Effector memory CD8-positive, alpha-beta T cell (primary cell): ENCODE measurements around the gene MARVELD1.
A peak's percentile ranks its signal among the peaks of the same experiment; 100 is the strongest.

ENCODE experiments used
- ATAC-seq: fragments of 150-1000 bp; cut with Tn5 transposase; replicated peaks from 2 replicates; pipeline ENCODE4 v1.10.0; 2021; ENCODE audit warnings: mild to moderate bottlenecking, moderate library complexity
- DNase-seq, 3 experiments: peaks; one replicate each; pipeline ENCODE4 v3.0.0; 2021
- H3K27ac Mint-ChIP-seq, 2 donors: one replicate each; pipeline ENCODE4 v1.8.0; 2022; ENCODE audit warnings: mild to moderate bottlenecking in 2 of 2, mixed read lengths in 2 of 2, moderate library complexity in 2 of 2
- H3K27me3 Mint-ChIP-seq, 2 donors: one replicate each; pipeline ENCODE4 v1.8.0; 2022; ENCODE audit warnings: mixed read lengths in 2 of 2
- H3K36me3 Mint-ChIP-seq: one replicate; pipeline ENCODE4 v1.8.0; 2022; ENCODE audit warnings: mild to moderate bottlenecking, moderate library complexity, mixed read lengths; ENCODE audit not compliant: insufficient read depth
- H3K4me1 Mint-ChIP-seq, 2 donors: one replicate each; pipeline ENCODE4 v1.8.0; 2022; ENCODE audit warnings: low read depth in 2 of 2, mixed read lengths in 2 of 2
- H3K4me3 Mint-ChIP-seq, 2 donors: one replicate each; pipeline ENCODE4 v1.8.0; 2022; ENCODE audit warnings: mild to moderate bottlenecking in 2 of 2, mixed read lengths in 2 of 2, moderate library complexity in 2 of 2
- H3K9me3 Mint-ChIP-seq, 2 donors: one replicate each; pipeline ENCODE4 v1.8.0; 2022; ENCODE audit warnings: mixed read lengths in 2 of 2

MARVELD1 gene

DNA sequence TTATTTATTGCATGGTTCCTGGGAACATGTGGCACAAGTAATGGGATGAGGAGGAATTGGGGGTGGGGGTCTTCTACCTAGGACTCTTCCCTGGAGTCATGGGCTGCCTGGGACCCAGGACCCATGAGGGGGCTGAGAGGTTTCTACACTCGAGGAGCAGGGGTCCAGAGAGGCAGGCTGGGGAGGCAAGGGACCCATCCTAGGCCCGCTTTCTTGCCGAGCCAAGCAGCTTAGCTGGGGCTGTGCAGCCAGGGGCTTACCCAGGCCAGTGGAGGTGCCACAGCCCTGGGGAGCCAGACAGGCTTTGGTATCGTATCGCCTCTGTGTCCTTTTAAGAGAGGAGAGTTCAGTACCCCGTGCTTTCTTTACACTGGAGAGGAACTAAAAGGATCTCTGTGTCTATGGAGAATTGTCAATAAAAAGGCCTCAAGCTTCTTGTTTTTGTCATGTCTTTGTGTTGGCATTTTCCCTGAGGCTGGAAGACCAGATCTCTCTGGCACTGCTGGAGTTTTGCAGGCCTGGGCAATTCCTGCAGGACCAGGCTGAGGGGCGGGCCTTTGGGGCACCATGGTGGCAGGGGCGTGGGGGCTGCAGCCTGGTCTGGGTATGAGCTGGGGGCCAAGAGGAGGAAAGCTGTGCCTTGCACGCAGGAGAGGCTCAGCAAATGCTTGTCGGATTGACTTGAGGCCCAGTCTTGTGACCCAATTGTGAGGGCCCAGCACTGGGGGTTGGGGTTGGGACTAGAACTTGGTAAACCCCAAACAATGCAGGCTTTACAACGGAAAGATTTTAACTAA, 47.1 kb downstream of the MARVELD1 start:
- DNase-seq (no peak), ATAC-seq (no peak)
- peaks cover 6 to 7% of the 10 kb centered on the region in 2 donors for H3K4me1 Mint-ChIP-seq
- H3K27ac Mint-ChIP-seq = peak overlapping the region in 1 of 2 donors; percentile 59
- no peak overlapping the region for H3K4me3 Mint-ChIP-seq
- peaks cover 47% of the 10 kb centered on the region for H3K36me3 Mint-ChIP-seq
- H3K27me3 Mint-ChIP-seq = no peaks in the 10 kb centered on the region
- H3K9me3 Mint-ChIP-seq = no peaks in the 10 kb centered on the region

DNA sequence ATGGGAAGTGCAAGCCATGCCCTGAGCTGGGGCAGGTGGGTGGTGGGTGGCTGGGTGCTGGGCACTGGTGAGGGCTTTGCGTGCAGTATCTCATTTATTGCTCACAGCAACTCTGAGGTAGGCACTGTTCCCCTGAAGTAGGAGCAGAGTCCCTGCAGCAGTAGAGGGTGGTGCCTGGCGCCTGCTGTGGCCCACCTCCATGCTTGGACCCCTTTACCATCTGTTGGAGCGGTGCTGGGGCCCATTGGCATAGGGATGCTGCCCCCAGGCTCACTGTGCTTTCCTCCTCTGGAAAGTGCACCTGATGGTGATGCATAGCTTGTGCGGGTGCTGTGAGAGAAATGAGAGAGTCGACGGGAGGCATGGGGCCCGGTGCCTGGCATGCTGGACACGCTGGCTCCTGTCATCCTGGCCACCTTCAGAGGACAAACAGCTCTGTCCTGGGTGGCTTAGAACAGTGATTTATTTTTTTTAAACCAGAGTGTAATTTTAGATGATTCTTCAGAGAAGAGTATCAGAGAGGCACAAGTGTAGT, 47.9 kb downstream of the MARVELD1 start:
- no peak overlapping the region for H3K4me3 Mint-ChIP-seq
- H3K9me3 Mint-ChIP-seq = no peaks in the 10 kb centered on the region
- H3K27me3 Mint-ChIP-seq = no peaks in the 10 kb centered on the region
- no peak for ATAC-seq
- no peak for DNase-seq
- peak overlapping the region; percentile 6 to 59 for H3K27ac Mint-ChIP-seq
- peaks cover 6 to 7% of the 10 kb centered on the region in 2 donors for H3K4me1 Mint-ChIP-seq
- peaks cover 40% of the 10 kb centered on the region for H3K36me3 Mint-ChIP-seq

DNA sequence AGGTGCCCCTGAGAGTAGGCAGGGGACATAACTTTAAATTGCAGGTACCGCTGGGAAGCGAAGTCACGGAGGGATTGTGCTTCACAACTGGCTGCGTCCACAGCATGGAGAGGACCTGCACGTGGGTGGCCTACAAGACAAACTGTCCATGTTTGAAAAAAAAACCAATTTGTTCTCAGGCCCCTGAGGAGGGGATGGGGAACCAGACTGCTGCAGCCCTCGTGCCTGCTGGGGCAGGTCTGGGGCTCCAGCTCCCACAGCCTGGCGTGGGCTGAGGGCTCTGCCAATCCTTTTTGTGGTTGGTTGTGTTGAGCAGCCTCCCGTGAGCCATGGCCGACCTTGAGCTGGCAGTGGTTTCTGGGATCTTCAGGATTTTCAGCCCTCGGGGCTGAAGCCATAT, 48.5 kb downstream of the MARVELD1 start:
- H3K9me3 Mint-ChIP-seq = no peaks in the 10 kb centered on the region
- no peak overlapping the region for H3K27ac Mint-ChIP-seq
- no peak for DNase-seq
- peaks cover 6 to 7% of the 10 kb centered on the region in 2 donors for H3K4me1 Mint-ChIP-seq
- H3K27me3 Mint-ChIP-seq = no peaks in the 10 kb centered on the region
- H3K36me3 Mint-ChIP-seq = peaks cover 37% of the 10 kb centered on the region
- no peak for ATAC-seq
- H3K4me3 Mint-ChIP-seq = no peak overlapping the region

DNA sequence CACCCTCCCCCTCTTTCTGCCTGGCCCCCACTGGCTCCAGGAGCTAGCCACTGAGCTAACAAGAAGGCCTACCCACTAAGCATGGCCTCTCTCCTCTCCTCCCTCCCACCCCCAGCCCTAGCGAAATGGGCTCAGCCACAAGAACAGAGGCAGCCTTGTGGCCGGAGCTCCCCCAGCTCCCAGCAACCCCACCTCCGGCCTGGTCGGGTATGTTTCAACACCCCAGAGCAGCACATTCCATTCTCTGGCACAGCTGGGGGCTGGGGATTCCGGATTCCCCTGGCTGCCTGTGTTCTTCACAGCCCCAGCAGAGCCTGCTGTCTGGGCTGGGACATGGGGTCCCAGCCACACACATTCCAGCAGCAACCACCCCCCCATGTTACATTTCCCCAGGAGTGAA, 49.3 kb downstream of the MARVELD1 start:
- DNase-seq = no peak
- Mint-ChIP-seq H3K4me1 (peaks cover 4 to 6% of the 10 kb centered on the region in 2 donors), H3K27me3 (peaks cover 2 to 4% of the 10 kb centered on the region in 2 donors), H3K27ac (no peak overlapping the region), H3K4me3 (no peak overlapping the region), H3K36me3 (peaks cover 30% of the 10 kb centered on the region), H3K9me3 (no peaks in the 10 kb centered on the region)
- ATAC-seq = no peak

DNA sequence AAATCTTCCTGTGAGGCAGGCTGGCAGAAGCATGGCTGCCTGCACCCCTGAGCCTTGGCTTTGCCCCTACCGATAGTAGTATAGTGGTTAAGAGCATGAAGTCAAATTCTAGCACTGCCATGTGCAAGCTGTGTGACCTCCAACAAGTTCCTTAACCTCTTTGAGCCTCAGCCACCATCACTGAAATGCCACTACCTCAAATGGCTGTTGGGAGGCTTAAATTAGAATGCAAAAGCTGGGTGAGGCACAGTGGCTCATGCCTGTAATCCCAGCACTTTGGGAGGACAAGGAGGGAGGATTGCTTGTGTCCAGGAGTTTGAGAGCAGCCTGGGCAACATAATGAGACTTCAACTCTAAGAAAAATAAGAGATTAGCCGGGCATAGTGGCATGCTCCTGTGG, 49.9 kb downstream of the MARVELD1 start:
- Mint-ChIP-seq H3K4me3 (no peak overlapping the region), H3K9me3 (no peaks in the 10 kb centered on the region), H3K36me3 (peaks cover 25% of the 10 kb centered on the region), H3K4me1 (peaks cover 4 to 6% of the 10 kb centered on the region in 2 donors), H3K27ac (no peak overlapping the region), H3K27me3 (peaks cover 8% of the 10 kb centered on the region in 2 donors)
- DNase-seq = no peak
- ATAC-seq = no peak

DNA sequence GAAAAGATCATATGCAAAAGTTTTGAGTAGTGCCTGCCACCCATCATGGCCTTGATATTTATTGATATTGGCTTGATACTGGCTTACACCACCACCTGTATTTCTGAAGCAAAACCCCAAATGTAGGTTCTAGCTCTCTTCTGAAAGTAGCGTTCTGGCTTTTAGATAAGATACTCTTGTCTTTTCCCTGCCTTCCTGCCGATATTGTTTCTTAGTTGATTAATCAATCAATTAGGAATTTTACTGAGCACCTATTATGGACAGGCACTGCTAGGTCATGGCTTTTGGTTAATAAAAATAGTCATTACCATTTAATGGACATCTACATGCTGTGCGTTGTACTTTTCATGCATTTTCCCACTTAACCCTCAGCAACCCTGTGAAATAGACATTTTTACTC, 50.4 kb downstream of the MARVELD1 start:
- Mint-ChIP-seq H3K4me3 (no peak overlapping the region), H3K27me3 (peaks cover 8 to 11% of the 10 kb centered on the region in 2 donors), H3K27ac (no peak overlapping the region), H3K4me1 (peaks cover 4 to 6% of the 10 kb centered on the region in 2 donors), H3K9me3 (no peaks in the 10 kb centered on the region), H3K36me3 (peaks cover 22% of the 10 kb centered on the region)
- DNase-seq = no peak
- no peak for ATAC-seq

DNA sequence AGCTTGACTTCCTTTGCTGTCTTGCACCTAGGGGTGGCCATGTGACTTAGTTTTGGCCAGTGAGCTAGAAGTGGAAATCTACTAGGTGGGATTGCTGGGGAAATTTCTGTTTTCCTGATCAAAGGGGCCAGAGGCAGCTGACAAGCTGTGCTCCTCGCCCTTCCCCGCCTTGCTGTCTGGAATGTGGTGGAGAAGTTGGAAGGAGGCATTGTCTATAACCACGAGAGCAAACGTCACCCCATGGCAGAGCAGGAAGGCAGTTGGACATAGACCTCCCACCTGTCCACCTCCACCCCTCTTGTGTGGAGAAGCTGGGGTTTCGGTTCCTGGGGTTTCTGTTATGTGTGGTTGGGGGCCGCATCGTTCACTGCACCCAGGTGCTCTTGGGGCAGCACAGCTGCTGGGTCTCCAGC, 51.0 kb downstream of the MARVELD1 start:
- no peaks in the 10 kb centered on the region for H3K9me3 Mint-ChIP-seq
- peaks cover 4 to 6% of the 10 kb centered on the region in 2 donors for H3K4me1 Mint-ChIP-seq
- ATAC-seq (no peak), DNase-seq (no peak)
- no peak overlapping the region for H3K4me3 Mint-ChIP-seq
- peak overlapping the region in 1 of 2 donors; percentile 20 for H3K27ac Mint-ChIP-seq
- peaks cover 17% of the 10 kb centered on the region for H3K36me3 Mint-ChIP-seq
- H3K27me3 Mint-ChIP-seq = peaks cover 11 to 16% of the 10 kb centered on the region in 2 donors

DNA sequence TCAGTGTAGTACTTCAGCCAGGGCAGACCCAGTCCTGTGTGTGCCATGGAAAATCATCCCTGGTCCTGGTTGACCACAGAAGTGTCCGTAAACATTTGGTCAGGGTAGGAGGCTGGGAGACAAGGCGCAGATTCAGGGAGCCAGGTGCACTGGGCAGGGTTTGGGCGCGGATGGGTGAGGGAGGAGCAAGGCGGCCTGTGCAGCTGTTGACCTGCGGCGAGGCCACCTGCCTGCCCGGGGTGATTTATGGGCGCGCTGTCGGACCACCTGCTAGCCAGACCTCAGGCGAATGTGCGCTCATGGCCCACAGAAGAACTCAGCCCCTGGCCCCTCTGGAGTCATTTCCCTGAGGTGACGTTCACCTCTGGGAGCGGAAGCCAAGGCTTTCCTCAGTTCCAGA, 51.7 kb downstream of the MARVELD1 start:
- DNase-seq (no peak), ATAC-seq (no peak)
- Mint-ChIP-seq H3K4me3 (no peak overlapping the region), H3K27ac (no peak overlapping the region), H3K36me3 (peaks cover 16% of the 10 kb centered on the region), H3K9me3 (no peaks in the 10 kb centered on the region), H3K27me3 (peaks cover 18 to 23% of the 10 kb centered on the region in 2 donors), H3K4me1 (peaks cover 4 to 7% of the 10 kb centered on the region in 2 donors)

DNA sequence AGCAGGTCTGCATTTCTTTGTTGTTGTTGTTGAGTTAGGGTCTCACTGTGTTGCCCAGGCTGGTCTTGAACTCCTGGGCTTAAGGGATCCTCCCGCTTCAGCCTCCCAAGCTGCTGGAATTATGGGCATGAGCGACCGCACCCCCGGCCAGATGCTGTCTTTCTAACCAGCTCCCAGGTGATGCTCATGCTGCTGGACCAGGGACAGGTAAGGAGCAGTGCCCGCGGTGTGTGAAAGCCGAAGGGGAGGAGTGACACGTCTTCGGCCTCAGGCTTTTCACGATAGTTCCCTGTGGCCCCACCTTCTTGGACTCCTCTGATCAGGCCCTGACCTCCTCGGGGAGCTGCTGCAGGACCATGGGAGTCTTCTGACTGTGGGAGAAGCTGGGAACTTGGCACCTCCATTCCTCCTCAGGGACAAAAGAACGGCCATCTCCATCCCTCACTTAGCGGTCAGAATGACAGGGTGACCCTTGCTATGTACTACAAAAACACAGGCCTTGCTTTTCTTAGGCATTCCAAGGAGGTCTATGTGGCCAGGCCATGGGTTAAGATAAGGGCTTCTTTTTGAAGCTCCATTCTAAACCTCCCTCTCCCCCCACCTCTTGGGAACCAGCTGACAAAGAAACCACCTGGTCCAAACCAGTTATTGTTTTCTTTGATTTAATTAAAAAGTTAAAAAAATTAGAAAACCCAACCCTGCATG, 52.7 kb downstream of the MARVELD1 start:
- Mint-ChIP-seq H3K27ac (no peak overlapping the region), H3K36me3 (peaks cover 13% of the 10 kb centered on the region), H3K4me1 (peaks cover 12% of the 10 kb centered on the region in 2 donors), H3K27me3 (peaks cover 29 to 33% of the 10 kb centered on the region in 2 donors), H3K9me3 (no peaks in the 10 kb centered on the region), H3K4me3 (no peak overlapping the region)
- ATAC-seq = no peak
- DNase-seq = no peak

DNA sequence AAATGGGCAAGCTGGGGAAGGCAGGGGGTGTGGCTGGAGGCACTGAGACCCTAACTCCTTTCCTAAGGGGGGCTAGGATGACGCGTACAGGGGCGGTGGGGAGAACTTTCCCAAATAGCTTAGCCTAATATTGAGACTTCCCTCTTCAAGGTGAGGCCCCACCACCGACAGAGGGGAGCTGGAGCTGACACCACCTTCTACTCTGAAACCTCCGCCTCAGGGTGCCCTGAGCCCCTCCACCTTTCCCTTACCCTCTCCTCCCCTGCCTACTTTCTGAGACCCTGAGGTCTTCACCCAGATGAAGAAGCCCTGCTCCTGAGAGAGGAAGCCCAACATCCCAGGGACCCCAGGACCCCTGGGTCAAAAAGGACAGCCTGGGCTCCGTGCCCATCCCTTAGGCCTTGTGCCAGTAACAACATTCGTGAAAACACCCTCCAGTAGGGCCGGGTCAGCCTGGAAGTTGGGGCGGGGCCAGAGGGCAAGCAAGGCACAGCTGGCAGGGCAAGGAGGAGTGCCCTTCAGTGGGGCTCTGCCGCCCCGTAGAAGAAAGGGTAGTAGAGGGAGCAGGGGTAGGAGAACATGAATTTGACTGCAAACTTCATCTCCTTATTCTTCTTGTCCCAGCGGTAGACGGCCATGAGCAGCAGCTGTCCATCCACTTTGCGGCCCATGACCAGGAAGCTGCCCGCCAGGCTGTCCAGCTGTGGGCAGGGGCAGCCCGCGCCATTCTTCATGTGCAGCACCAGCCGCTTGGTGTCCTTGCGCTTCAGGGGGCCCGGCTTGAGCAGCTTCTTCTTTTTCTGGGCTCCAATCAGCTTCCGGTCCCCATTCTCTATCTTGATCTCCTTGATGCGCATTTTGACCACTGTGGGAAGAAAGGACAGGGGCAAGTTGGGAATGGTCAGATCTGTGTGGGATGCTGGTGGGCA, 53.7 kb downstream of the MARVELD1 start:
- peaks cover 16 to 17% of the 10 kb centered on the region in 2 donors for H3K4me1 Mint-ChIP-seq
- DNase-seq = no peak
- ATAC-seq = no peak
- H3K4me3 Mint-ChIP-seq = no peak overlapping the region
- peaks cover 35 to 43% of the 10 kb centered on the region in 2 donors for H3K27me3 Mint-ChIP-seq
- H3K9me3 Mint-ChIP-seq = no peaks in the 10 kb centered on the region
- H3K36me3 Mint-ChIP-seq = peaks cover 7% of the 10 kb centered on the region
- H3K27ac Mint-ChIP-seq = peak overlapping the region in 1 of 2 donors; percentile 63
